NT2/D1 (cell line): ENCODE results near the gene MS4A12.

ENCODE experiments used
- SUZ12 ChIP-seq: IDR thresholded peaks from 2 replicates; pipeline ENCODE4 v1.6.1; 2011; ENCODE audit not compliant: insufficient read length, insufficient read depth; ENCODE audit errors: extremely low read depth
- YY1 ChIP-seq: IDR thresholded peaks from 2 replicates; pipeline ENCODE4 v1.6.1; 2011; ENCODE audit not compliant: insufficient read length, insufficient read depth
- ZNF274 ChIP-seq: IDR thresholded peaks from 2 replicates; pipeline ENCODE4 v1.6.1; 2011; ENCODE audit warnings: mild to moderate bottlenecking, low read depth, low read length

DNA sequence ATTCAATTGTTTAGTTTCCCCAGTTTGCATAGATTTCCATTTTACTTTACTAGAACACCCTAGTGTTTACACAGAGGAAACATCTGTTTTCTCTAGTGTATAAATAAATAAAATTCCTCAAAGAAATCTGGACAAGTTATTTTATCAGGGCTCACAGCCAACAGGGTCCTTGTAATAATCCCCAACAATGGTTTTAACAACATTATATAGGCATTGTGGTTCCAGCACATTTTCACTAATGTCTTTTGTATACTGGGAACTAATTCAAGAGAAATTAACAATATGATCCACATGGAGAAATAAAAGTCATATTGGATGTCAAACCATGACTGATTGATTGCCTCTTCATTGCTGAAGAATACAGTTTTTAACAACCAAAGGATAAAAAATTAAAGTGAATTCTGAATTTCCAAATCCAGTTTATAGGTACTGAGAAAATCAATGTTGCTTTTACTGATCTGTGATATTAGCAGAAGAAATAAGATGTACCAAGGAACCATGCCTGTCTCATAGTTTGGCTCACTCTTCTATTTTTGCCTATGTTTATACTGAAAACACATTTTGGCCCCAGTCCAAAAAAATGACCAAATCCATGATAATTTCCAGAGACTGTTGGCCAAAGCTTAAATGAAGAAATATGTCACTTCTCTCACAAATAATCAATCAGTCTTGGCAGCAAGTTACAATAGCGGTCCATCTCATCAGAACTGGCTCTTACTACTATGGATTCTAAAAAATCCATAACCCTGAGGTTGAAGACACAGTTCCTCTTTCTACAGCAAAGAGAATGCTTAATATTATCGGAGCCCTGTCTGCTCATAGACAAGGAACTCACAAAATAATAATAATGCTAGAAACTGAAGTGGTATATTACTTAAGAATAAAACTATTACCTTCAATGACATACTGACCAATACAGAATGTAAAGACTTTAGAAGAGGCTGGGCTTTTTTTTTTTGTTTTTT is 21.2 kb downstream of the MS4A12 start:
- TF ChIP-seq ZNF274 (no peak), YY1 (no peak), SUZ12 (no peak)
